Measurements from ENCODE around the gene FHIT.

- no peak for TF ChIP-seq POLR2A (IDR thresholded peaks at IDR 0.05)
- no peak for TF ChIP-seq CTCF (IDR thresholded peaks at IDR 0.05 in 4 of 5, conservative IDR thresholded peaks at IDR 0.05 in 1 of 5)
These were observed 1177.3 kb downstream of the FHIT start for GRCh38 chr3:60073942-60074341.
